HCT116 (cell line): ENCODE data around the gene KIFAP3. TPM values are rescaled to one million over a fixed set of nuclear protein-coding genes. Genes with fewer than 3 reads are reported as not detected.

Experiments
- ATAC-seq: fragments of 200-7000 bp; cut with Tn5 transposase; 2 replicates; pipeline ENCODE4 v1.9.1; 2020; ENCODE audit warnings: mild to moderate bottlenecking, moderate library complexity
- BruUV-seq: library from RNA; stranded (reverse); fragments of 400-500 nt; replicated peaks from 2 replicates; lab custom pipeline; 2021; lab: Mats Ljungman, UMichigan
- CTCF ChIA-PET: fragments of 300-600 bp; sonication (Branson Sonifier 250); formaldehyde crosslinking; loops from one replicate; lab custom pipeline; 2021; ENCODE audit warnings: antibody characterized with exemption; lab: Charles Lee
- POLR2A ChIA-PET: fragments of 300-600, 350-600 bp; sonication (Branson Sonifier 250); formaldehyde crosslinking; loops from one replicate; lab custom pipeline; 2021; ENCODE audit warnings: antibody characterized with exemption; lab: Charles Lee
- RAD21 ChIA-PET, 2 experiments: fragments of 300-600 bp; sonication (Branson Sonifier 250); formaldehyde crosslinking; loops; one replicate each; lab custom pipeline; 2023; ENCODE audit warnings: low total read pairs in 2 of 2; ENCODE audit not compliant: uncharacterized antibody in 2 of 2, unreplicated experiment in 2 of 2, low non-redundant PET in 1 of 2; lab: Charles Lee
- DNase-seq: peaks from one replicate; pipeline ENCODE4 v3.0.0-alpha.2; 2010; ENCODE audit warnings: low read depth, low spot score
- H2AFZ ChIP-seq: fragments of 200-600 bp; shearing (Covaris generic), sonication (generic); 2 replicates; pipeline ENCODE4 v1.6.1; 2017; ENCODE audit warnings: low read depth, mixed run types, mixed read lengths, antibody characterized with exemption, low read length; ENCODE audit not compliant: poor library complexity, severe bottlenecking
- H3K27ac ChIP-seq: 2 replicates; pipeline ENCODE4 v1.5.1; 2012; ENCODE audit warnings: low read depth, low read length
- H3K27me3 ChIP-seq: fragments of 200-600 bp; sonication (generic); 2 replicates; pipeline ENCODE4 v1.6.1; 2016; ENCODE audit warnings: mixed run types, low read length, mixed read lengths; ENCODE audit not compliant: insufficient read depth
- H3K36me3 ChIP-seq, 2 experiments: fragments of 200-500 bp in 1 of 2; fragments of 200-600 bp in 1 of 2; sonication (Bioruptor generic) in 1 of 2; sonication (generic) in 1 of 2; 2 replicates each; pipeline versions ENCODE4 v1.5.1 to v1.6.1; 2014 to 2016; ENCODE audit warnings: low read length in 2 of 2, inconsistent platforms in 1 of 2, mixed read lengths in 1 of 2, mixed run types in 1 of 2; ENCODE audit not compliant: insufficient read depth in 2 of 2, control insufficient read depth in 1 of 2
- H3K4me1 ChIP-seq, 2 experiments: fragments of 200-600 bp in 1 of 2; sonication (generic) in 1 of 2; 2 replicates each; pipeline versions ENCODE4 v1.5.1 to v1.6.1; 2012 to 2017; ENCODE audit warnings: low read length in 2 of 2, inconsistent platforms in 1 of 2, mild to moderate bottlenecking in 1 of 2, mixed read lengths in 1 of 2, mixed run types in 1 of 2, moderate library complexity in 1 of 2; ENCODE audit not compliant: insufficient read depth in 2 of 2, control insufficient read depth in 1 of 2
- H3K4me2 ChIP-seq: fragments of 200-600 bp; sonication (generic); 2 replicates; pipeline ENCODE4 v1.6.1; 2017; ENCODE audit warnings: mixed run types, low read length, mixed read lengths
- H3K4me3 ChIP-seq, 2 experiments: fragments of 200-600 bp in 1 of 2; sonication (generic) in 1 of 2; replicated peaks in 1 of 2; 2 replicates each; pipeline ENCODE4 v1.5.1; 2011 to 2016; ENCODE audit warnings: low read length in 2 of 2, control low read depth in 1 of 2, low read depth in 1 of 2, mild to moderate bottlenecking in 1 of 2, mixed read lengths in 1 of 2, mixed run types in 1 of 2
- H3K79me2 ChIP-seq: fragments of 200-600 bp; sonication (generic); 2 replicates; pipeline ENCODE4 v1.6.1; 2017; ENCODE audit warnings: mild to moderate bottlenecking, mixed run types, low read length, moderate library complexity, mixed read lengths; ENCODE audit not compliant: insufficient read depth
- H3K9ac ChIP-seq: fragments of 200-600 bp; sonication (generic); 2 replicates; pipeline ENCODE4 v1.6.1; 2016; ENCODE audit warnings: low read length, mixed read lengths
- H3K9me2 ChIP-seq: fragments of 200-600 bp; sonication (generic), shearing (Covaris generic); 2 replicates; pipeline ENCODE4 v1.6.1; 2017; ENCODE audit warnings: mixed run types, mild to moderate bottlenecking, moderate library complexity; ENCODE audit not compliant: insufficient read depth
- H3K9me3 ChIP-seq, 2 experiments: fragments of 200-500 bp in 1 of 2; fragments of 200-600 bp in 1 of 2; sonication (Bioruptor generic) in 1 of 2; sonication (generic) in 1 of 2; 2 replicates each; pipeline ENCODE4 v1.6.1; 2014 to 2017; ENCODE audit warnings: low read length in 2 of 2, mixed read lengths in 2 of 2, inconsistent platforms in 1 of 2, low read depth in 1 of 2, mild to moderate bottlenecking in 1 of 2, mixed run types in 1 of 2, moderate library complexity in 1 of 2; ENCODE audit not compliant: control insufficient read depth in 1 of 2, insufficient read depth in 1 of 2
- H4K20me1 ChIP-seq: fragments of 200-600 bp; sonication (generic), shearing (Covaris generic); 2 replicates; pipeline ENCODE4 v1.6.1; 2017; ENCODE audit warnings: mixed run types, mild to moderate bottlenecking, moderate library complexity; ENCODE audit not compliant: insufficient read depth
- ATF3 ChIP-seq: IDR thresholded peaks from 2 replicates; pipeline ENCODE4 v1.6.1; 2012
- CBX3 ChIP-seq: IDR thresholded peaks from 2 replicates; pipeline ENCODE4 v1.6.1; 2012; ENCODE audit warnings: low read depth
- CEBPB ChIP-seq: IDR thresholded peaks from 2 replicates; pipeline ENCODE4 v1.6.1; 2012; ENCODE audit warnings: low read depth
- EZH2 ChIP-seq: fragments of 200-600 bp; sonication (generic); IDR thresholded peaks from 2 replicates; pipeline ENCODE4 v1.6.1; 2017; ENCODE audit warnings: antibody characterized with exemption, mixed run types
- MAX ChIP-seq: IDR thresholded peaks from 2 replicates; pipeline ENCODE4 v1.6.1; 2012
- POLR2A ChIP-seq: IDR thresholded peaks from 2 replicates; pipeline ENCODE4 v1.7.0; 2011; ENCODE audit warnings: borderline replicate concordance; ENCODE audit not compliant: insufficient read depth, insufficient read length; ENCODE audit errors: extremely low read depth
- POLR2AphosphoS5 ChIP-seq: IDR thresholded peaks from 2 replicates; pipeline ENCODE4 v1.6.1; 2011; ENCODE audit warnings: mild to moderate bottlenecking, low read depth, low read length, moderate library complexity
- RAD21 ChIP-seq: IDR thresholded peaks from 2 replicates; pipeline ENCODE4 v1.6.1; 2012; ENCODE audit warnings: low read depth, mild to moderate bottlenecking
- SP1 ChIP-seq: IDR thresholded peaks from 2 replicates; pipeline ENCODE4 v1.6.1; 2012; ENCODE audit warnings: low read depth
- YY1 ChIP-seq: IDR thresholded peaks from 2 replicates; pipeline ENCODE4 v1.6.1; 2011; ENCODE audit warnings: low read length, low read depth, moderate library complexity, mild to moderate bottlenecking; ENCODE audit not compliant: insufficient replicate concordance; ENCODE audit errors: extremely low read depth
- ZNF274 ChIP-seq: fragments of 200-500 bp; sonication (Bioruptor generic); IDR thresholded peaks from 2 replicates; pipeline ENCODE4 v1.6.1; 2014; ENCODE audit warnings: mild to moderate bottlenecking, low read depth, low read length, inconsistent platforms
- intact Hi-C: fragments of 100-400 bp; cut with micrococcal nuclease; formaldehyde crosslinking; loops from 2 replicates; pipeline ENCODE4 v1.10.0; 2022
- total RNA-seq: library from RNA; stranded (reverse); gene quantifications from one replicate; pipeline ENCODE4 v1.2.1, GENCODE V29; 2021; ENCODE audit not compliant: unreplicated experiment
- TF ChIP-seq, protein P1 (sequence below): IDR thresholded peaks from 2 replicates; pipeline ENCODE4 v1.6.1; 2012; ENCODE audit warnings: low read depth
- TF ChIP-seq, protein P2 (sequence below), 3 experiments: fragments of 200-600 bp in 1 of 3; sonication (generic) in 1 of 3; IDR thresholded peaks in 2 of 3; conservative IDR thresholded peaks in 1 of 3; 2 replicates each; pipeline ENCODE4 v1.5.1; 2012 to 2017; ENCODE audit warnings: low read depth in 2 of 3, low read length in 2 of 3, antibody characterized with exemption in 1 of 3, borderline replicate concordance in 1 of 3, control low read depth in 1 of 3, mild to moderate bottlenecking in 1 of 3, mixed read lengths in 1 of 3, mixed run types in 1 of 3, moderate library complexity in 1 of 3; ENCODE audit not compliant: insufficient read depth in 1 of 3

KIFAP3 gene
- total RNA-seq, 1 experiment from 2014 or later, result 10.8 TPM

DNA sequence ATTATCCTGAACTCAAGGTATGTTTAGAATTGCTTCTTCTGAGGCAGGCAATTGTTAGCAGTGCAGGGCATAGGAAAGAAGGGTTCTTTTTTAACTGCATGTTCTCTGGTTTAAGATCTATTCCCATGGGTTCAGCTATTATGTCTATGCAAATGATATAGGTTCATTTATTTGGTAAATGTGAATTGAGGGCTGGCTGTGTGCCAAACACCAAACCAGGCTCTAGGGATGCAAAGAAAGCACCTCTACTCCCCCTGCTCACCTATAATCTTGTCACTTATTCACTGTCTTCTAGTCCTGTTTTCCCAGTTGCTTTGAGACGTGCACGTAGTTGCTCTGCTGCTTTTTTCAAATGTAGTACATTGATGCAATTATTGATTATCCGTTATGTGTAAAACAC is 691 bp upstream of the KIFAP3 start:
- peak overlapping the region; percentile 89 for H2AFZ ChIP-seq
- H3K4me2 ChIP-seq, result peak overlapping the region; percentile 80
- no peaks in the 10 kb centered on the region for H3K9me3 ChIP-seq
- BruUV-seq, result no TSS peak
- H4K20me1 ChIP-seq, result no peaks in the 10 kb centered on the region
- DNase-seq (no peak), ATAC-seq (no peak)
- TF ChIP-seq, protein P1, sequence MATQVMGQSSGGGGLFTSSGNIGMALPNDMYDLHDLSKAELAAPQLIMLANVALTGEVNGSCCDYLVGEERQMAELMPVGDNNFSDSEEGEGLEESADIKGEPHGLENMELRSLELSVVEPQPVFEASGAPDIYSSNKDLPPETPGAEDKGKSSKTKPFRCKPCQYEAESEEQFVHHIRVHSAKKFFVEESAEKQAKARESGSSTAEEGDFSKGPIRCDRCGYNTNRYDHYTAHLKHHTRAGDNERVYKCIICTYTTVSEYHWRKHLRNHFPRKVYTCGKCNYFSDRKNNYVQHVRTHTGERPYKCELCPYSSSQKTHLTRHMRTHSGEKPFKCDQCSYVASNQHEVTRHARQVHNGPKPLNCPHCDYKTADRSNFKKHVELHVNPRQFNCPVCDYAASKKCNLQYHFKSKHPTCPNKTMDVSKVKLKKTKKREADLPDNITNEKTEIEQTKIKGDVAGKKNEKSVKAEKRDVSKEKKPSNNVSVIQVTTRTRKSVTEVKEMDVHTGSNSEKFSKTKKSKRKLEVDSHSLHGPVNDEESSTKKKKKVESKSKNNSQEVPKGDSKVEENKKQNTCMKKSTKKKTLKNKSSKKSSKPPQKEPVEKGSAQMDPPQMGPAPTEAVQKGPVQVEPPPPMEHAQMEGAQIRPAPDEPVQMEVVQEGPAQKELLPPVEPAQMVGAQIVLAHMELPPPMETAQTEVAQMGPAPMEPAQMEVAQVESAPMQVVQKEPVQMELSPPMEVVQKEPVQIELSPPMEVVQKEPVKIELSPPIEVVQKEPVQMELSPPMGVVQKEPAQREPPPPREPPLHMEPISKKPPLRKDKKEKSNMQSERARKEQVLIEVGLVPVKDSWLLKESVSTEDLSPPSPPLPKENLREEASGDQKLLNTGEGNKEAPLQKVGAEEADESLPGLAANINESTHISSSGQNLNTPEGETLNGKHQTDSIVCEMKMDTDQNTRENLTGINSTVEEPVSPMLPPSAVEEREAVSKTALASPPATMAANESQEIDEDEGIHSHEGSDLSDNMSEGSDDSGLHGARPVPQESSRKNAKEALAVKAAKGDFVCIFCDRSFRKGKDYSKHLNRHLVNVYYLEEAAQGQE, result no peak
- TF ChIP-seq EZH2, result no peak
- TF ChIP-seq CBX3, result no peak
- TF ChIP-seq SP1, result no peak
- no peak for TF ChIP-seq YY1
- no peak for TF ChIP-seq CEBPB
- no peak for TF ChIP-seq ZNF274
- TF ChIP-seq POLR2A, result no peak
- TF ChIP-seq ATF3, result no peak
- TF ChIP-seq MAX, result no peak
- no peak for TF ChIP-seq POLR2AphosphoS5
- TF ChIP-seq, protein P2, sequence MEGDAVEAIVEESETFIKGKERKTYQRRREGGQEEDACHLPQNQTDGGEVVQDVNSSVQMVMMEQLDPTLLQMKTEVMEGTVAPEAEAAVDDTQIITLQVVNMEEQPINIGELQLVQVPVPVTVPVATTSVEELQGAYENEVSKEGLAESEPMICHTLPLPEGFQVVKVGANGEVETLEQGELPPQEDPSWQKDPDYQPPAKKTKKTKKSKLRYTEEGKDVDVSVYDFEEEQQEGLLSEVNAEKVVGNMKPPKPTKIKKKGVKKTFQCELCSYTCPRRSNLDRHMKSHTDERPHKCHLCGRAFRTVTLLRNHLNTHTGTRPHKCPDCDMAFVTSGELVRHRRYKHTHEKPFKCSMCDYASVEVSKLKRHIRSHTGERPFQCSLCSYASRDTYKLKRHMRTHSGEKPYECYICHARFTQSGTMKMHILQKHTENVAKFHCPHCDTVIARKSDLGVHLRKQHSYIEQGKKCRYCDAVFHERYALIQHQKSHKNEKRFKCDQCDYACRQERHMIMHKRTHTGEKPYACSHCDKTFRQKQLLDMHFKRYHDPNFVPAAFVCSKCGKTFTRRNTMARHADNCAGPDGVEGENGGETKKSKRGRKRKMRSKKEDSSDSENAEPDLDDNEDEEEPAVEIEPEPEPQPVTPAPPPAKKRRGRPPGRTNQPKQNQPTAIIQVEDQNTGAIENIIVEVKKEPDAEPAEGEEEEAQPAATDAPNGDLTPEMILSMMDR (IDR thresholded peaks at IDR 0.05 in 2 of 3, conservative IDR thresholded peaks at IDR 0.05 in 1 of 3; ENCODE audit: borderline replicate concordance in 1 of 3, insufficient read depth in 1 of 3, low read depth in 2 of 3, low read length in 2 of 3), result no peak
- TF ChIP-seq RAD21, result no peak
- TF ChIP-seq, all 23 proteins: peak for 0
- no peaks in the 10 kb centered on the region for H3K36me3 ChIP-seq
- H3K9ac ChIP-seq, result no peak overlapping the region
- H3K27ac ChIP-seq, result no peak overlapping the region
- ChIA-PET POLR2A (no interaction called here), CTCF (interaction anchor here (0.9 kb wide), 1 partner anchor 11 kb away, joined by 3 read pairs; no protein-coding TSS in a partner anchor), RAD21 (no interaction called here)
- H3K27me3 ChIP-seq, result no peaks in the 10 kb centered on the region
- H3K9me2 ChIP-seq, result no peaks in the 10 kb centered on the region
- H3K4me1 ChIP-seq, result peaks cover 9 to 19% of the 10 kb centered on the region in 2 experiments; a peak in 2 of 4 replicates
- no peaks in the 10 kb centered on the region for H3K79me2 ChIP-seq
- intact Hi-C loops, result no loop called here
- H3K4me3 ChIP-seq, result peak overlapping the region; percentile 75 to 86
